ENCODE results near the gene NDUFB7. TPM values are rescaled to one million over a fixed set of nuclear protein-coding genes. Genes with fewer than 3 reads are reported as not detected.
"Not testable (repeated sequence)": the region's sequence is repeated elsewhere in the genome, so short reads cannot be mapped to it uniquely, and the experiment has no call there.

NDUFB7 gene
- total RNA-seq, result 337 and 386 TPM in 2 replicates

GRCh38 chr19:14571695-14572490, at the start of gene NDUFB7:
TSS of gene NDUFB7 (minus strand) at chr19:14572066. CDS start at chr19:14572000, 66 bp downstream.
- DNase-seq (ENCODE audit: extremely low read depth, low read depth, low spot score), result peak; percentile 75

DNA sequence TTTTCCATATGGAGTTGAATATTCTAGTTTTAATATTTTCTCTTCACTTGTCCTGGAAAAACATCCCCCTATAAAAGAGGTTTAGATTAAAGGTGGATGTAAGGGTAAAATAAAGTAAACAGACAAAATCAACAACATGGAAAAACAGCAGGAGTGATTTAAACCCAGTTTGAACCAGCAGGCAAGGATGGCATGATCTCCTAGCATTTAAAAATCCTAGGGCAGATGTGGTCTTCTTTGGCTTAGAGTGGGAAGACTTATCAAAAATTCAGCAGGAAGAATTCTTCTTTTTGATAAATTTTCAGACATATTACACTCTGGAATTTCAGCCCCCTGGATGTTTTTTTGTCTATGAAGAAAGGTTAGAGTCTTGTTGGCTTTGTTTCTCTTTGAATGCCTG, 47.5 kb upstream of the NDUFB7 start:
- no peak for DNase-seq (ENCODE audit: extremely low read depth, low read depth, low spot score)

- DNase-seq (ENCODE audit: extremely low read depth, low read depth, low spot score), result no peak
Observed at GRCh38 chr19:14616407-14616806, 44.5 kb upstream of the NDUFB7 start.

DNA sequence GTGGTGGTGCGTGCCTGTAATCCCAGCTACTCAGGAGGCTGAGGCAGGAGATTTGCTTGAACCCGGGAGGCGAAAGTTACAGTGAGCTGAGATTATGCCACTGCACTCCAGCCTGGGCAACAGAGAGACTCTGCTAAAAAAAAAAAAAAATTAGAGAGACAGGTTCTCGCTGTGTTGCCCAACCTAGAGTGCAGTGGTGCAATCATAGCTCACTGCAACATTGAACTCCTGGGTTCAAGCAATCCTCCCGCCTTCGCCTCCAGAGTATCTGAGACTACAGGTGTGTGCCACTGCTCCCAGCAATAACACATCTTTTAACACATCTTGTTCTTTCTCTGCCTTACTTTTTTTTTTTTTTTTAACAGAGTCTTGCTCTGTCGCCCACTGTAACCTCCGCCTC, 43.8 kb upstream of the NDUFB7 start:
- no peak for DNase-seq (ENCODE audit: extremely low read depth, low read depth, low spot score)

GRCh38 chr19:14614099-14614412, 42.2 kb upstream of the NDUFB7 start:
- no peak for DNase-seq (ENCODE audit: extremely low read depth, low read depth, low spot score)

GRCh38 chr19:14613399-14614098, 41.7 kb upstream of the NDUFB7 start:
- not testable (repeated sequence) for DNase-seq (ENCODE audit: extremely low read depth, low read depth, low spot score)

DNA sequence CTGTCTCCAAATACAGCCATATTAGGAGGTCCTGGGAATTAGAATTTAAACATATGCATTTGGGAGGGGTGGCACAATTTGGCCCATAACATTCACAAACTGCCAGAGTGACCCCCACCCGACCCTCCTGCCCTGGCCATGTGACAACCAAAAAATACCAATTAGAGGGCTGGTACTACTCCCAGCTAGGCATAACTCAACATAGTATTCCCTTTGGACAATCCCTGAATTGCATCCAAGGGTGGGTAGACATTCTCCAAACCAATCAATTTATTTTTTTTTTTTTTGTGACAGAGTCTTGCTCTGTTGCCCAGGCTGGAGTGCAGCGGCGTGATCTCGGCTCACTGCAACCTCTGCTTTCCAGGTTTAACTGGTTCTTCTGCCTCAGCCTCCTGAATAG, 40.8 kb upstream of the NDUFB7 start:
- no peak for DNase-seq (ENCODE audit: extremely low read depth, low read depth, low spot score)

GRCh38 chr19:14612242-14612641, 40.4 kb upstream of the NDUFB7 start:
- not testable (repeated sequence) for DNase-seq (ENCODE audit: extremely low read depth, low read depth, low spot score)

- DNase-seq (ENCODE audit: extremely low read depth, low read depth, low spot score), result no peak
Observed at GRCh38 chr19:14611051-14611450, 39.2 kb upstream of the NDUFB7 start.

DNA sequence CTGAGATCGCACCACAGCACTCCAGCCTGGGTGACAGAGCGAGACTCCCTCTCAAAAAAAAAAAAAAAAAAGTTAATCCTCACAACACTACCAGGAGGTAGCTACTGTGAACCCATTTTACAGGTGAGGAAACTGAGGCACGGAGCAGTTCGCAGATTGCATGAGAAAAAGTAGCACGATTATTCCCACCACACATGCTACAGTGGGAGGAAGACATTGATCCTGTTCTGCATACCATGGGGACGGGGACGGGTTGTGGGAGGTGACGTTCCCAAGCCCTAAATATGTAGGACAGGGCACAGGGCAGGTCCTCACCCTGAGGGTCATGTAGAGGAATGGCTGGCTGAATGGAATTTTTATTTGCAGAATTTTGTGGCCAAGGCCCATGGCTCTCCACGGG, 34.8 kb upstream of the NDUFB7 start:
- no peak for DNase-seq (ENCODE audit: extremely low read depth, low read depth, low spot score)

- no peak for DNase-seq (ENCODE audit: extremely low read depth, low read depth, low spot score)
Observed at GRCh38 chr19:14603990-14604387, 32.1 kb upstream of the NDUFB7 start.

DNA sequence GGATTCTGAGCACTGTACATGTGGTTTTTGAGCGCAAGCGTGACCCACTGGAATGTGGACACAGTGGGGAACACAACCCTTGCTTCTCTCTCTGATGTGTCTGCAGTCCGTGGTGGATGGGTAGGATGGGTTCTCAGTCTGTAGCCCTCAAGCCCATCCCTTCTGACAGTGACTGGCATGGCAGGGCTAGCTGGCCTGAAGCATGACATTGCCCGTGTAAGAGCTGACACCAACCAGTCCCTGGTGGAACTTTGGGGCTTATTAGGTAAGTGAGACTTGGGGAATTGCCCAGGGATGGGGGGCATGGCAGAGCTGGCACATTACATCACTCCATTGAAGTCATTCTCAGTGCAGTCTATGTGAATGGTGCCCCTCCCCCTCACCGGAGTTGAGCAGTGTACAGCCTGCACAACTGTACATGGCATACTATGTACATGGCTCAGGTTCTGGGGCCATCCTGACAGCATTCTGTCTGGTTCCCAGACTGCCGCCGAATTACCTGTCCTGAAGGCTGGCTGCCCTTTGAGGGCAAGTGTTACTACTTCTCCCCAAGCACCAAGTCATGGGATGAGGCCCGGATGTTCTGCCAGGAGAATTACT, 27.8 kb upstream of the NDUFB7 start:
- no peak for DNase-seq (ENCODE audit: extremely low read depth, low read depth, low spot score)

- DNase-seq (ENCODE audit: extremely low read depth, low read depth, low spot score), result no peak
Observed at GRCh38 chr19:14595558-14595957, 23.7 kb upstream of the NDUFB7 start.

DNA sequence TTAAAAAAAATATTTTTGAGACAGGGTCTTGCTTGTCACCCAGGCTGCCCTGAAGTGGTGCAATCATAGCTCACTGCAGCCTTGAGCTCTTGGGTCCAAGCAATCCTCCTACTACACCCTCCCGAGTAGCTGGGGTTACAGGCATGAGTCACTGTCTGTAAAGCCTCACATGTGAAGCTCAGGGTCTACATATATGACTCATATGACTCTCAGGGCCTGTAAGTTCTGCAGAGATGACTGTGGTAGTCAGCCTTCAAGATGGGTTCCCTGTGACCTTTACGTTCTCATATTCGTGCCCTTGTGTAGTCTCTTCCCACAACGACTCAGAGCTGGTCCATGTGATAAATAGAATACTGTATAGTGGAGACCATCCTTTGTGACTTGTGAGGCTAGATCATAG, 17.6 kb upstream of the NDUFB7 start:
- not testable (repeated sequence) for DNase-seq (ENCODE audit: extremely low read depth, low read depth, low spot score)

GRCh38 chr19:14585187-14585586, 13.3 kb upstream of the NDUFB7 start:
- not testable (repeated sequence) for DNase-seq (ENCODE audit: extremely low read depth, low read depth, low spot score)

DNA sequence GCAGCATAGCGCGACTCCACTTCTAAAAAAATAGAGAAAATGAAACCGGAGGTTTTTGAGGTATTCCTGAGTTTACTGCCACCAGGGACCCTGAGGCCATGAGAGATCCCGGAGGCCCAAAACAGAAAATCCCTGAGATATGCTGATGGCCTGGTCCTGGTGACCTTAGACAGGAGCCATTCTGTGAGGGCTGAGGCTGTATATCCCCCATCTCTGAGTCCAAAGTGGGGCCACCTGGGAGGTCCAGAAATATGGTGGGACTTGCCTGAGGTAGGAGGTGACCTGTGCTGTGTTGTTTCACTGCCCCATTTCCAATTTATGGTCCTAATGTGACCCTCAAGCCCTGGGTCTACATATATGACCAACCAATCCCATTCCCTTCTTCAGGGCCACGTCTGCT, 12.5 kb upstream of the NDUFB7 start:
- not testable (repeated sequence) for DNase-seq (ENCODE audit: extremely low read depth, low read depth, low spot score)

- no peak for DNase-seq (ENCODE audit: extremely low read depth, low read depth, low spot score)
Observed at GRCh38 chr19:14582894-14583340, 11.1 kb upstream of the NDUFB7 start, which contains the start of gene CLEC17A. TSS of gene CLEC17A (plus strand) at chr19:14583084. CDS start at chr19:14583161, 77 bp downstream.

GRCh38 chr19:14580623-14581237, 8.9 kb upstream of the NDUFB7 start:
- DNase-seq (ENCODE audit: extremely low read depth, low read depth, low spot score), result no peak

- DNase-seq (ENCODE audit: extremely low read depth, low read depth, low spot score), result no peak
Observed at GRCh38 chr19:14577885-14578427, 6.1 kb upstream of the NDUFB7 start.

DNA sequence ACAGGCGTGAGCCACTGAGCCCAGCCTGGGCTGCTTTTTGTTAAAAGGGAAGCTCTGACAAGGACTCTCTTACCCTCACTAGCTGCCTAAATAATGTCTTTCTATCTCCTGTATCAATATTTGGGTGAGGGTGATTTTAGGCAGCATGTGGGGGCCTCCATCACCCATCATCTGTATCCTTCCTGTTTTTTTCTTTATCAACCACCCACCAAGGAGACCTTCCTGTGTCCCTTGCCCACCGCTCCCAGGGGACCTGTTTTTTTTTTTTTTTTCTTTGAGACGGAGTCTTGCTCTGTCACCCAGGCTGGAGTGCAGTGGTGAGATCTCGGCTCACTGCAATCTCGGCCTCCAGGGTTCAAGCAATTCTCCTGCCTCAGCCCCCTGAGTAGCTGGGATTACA, 5.4 kb upstream of the NDUFB7 start:
- no peak for DNase-seq (ENCODE audit: extremely low read depth, low read depth, low spot score)

DNA sequence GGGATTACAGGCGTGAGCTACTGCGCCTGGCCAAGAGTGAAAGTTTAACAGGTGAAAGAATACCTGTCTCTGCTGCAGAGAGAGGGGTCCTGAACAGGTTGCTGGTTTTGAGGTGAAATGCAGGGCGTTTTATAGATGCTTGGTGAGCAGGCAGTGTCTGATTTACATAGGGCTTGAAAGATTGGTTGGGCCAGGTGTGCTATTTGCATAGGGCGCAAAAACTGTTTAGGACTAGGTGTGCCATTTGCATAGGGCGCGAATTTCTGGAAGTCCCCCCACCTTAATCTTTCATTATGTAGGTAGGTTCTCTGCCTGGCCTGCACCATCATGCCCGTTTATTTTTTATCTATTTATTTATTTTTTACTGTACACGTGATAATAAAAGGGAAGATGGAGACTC, 4.5 kb upstream of the NDUFB7 start:
- no peak for DNase-seq (ENCODE audit: extremely low read depth, low read depth, low spot score)
